CD4-positive, alpha-beta T cell (primary cell): ENCODE data around the gene RPS6KA2. TPM values are rescaled to one million over a fixed set of nuclear protein-coding genes. Genes with fewer than 3 reads are reported as not detected.
A peak's percentile ranks its signal among the peaks of the same experiment; 100 is the strongest.

Source experiments
- ATAC-seq: fragments of 200-7000 bp; cut with Tn5 transposase; one replicate; pipeline ENCODE4 v1.10.0; 2022; ENCODE audit warnings: mild to moderate bottlenecking; ENCODE audit not compliant: poor library complexity
- CTCF ChIA-PET: fragments of 350-600 bp; sonication (Branson Sonifier 250); formaldehyde crosslinking; loops from one replicate; lab custom pipeline; 2021; ENCODE audit warnings: antibody characterized with exemption, inconsistent platforms; lab: Charles Lee
- POLR2A ChIA-PET: fragments of 350-600 bp; sonication (Branson Sonifier 250); formaldehyde crosslinking; loops from one replicate; lab custom pipeline; 2021; ENCODE audit warnings: antibody characterized with exemption, inconsistent platforms; lab: Charles Lee
- DNase-seq, 14 experiments: peaks; one replicate each; pipeline ENCODE4 v3.0.0-alpha.2; 2013 to 2020; ENCODE audit warnings: mixed read lengths in 2 of 14
- H3K27ac ChIP-seq, 2 donors: one replicate each; pipeline versions ENCODE4 v1.5.1 to v1.7.0; 2013; ENCODE audit warnings: low read length in 2 of 2, low read depth in 1 of 2, mild to moderate bottlenecking in 1 of 2
- H3K27me3 ChIP-seq, 2 experiments: 1 replicate in 1 of 2; 2 replicates in 1 of 2; pipeline versions ENCODE4 v1.6.1 to v1.7.0; 2013; ENCODE audit warnings: low read length in 2 of 2, control low read depth in 1 of 2, mild to moderate bottlenecking in 1 of 2, moderate library complexity in 1 of 2; ENCODE audit not compliant: insufficient read depth in 2 of 2, control insufficient read depth in 1 of 2
- H3K36me3 ChIP-seq: one replicate; pipeline ENCODE4 v1.6.1; 2013; ENCODE audit warnings: low read length, control low read depth; ENCODE audit not compliant: insufficient read depth
- H3K4me1 ChIP-seq: one replicate; pipeline ENCODE4 v1.6.1; 2013; ENCODE audit warnings: low read length, control low read depth; ENCODE audit not compliant: insufficient read depth
- H3K4me3 ChIP-seq: one replicate; pipeline ENCODE4 v1.5.1; 2013; ENCODE audit warnings: mild to moderate bottlenecking, low read length, moderate library complexity
- H3K9me3 ChIP-seq, 2 experiments: 1 replicate in 1 of 2; 2 replicates in 1 of 2; pipeline versions ENCODE4 v1.6.1 to v1.7.0; 2013; ENCODE audit warnings: low read length in 2 of 2, mild to moderate bottlenecking in 2 of 2, control low read depth in 1 of 2, moderate library complexity in 1 of 2; ENCODE audit not compliant: control insufficient read depth in 1 of 2, insufficient read depth in 1 of 2
- H3K27ac Mint-ChIP-seq: one replicate; pipeline ENCODE4 v1.8.0; 2020; ENCODE audit warnings: mixed read lengths
- H3K27me3 Mint-ChIP-seq: one replicate; pipeline ENCODE4 v1.8.0; 2021; ENCODE audit warnings: mixed read lengths
- H3K36me3 Mint-ChIP-seq: one replicate; pipeline ENCODE4 v1.8.0; 2021; ENCODE audit warnings: low read depth, mixed read lengths
- H3K4me1 Mint-ChIP-seq: one replicate; pipeline ENCODE4 v1.8.0; 2021; ENCODE audit warnings: low read depth, mixed read lengths
- H3K4me3 Mint-ChIP-seq: one replicate; pipeline ENCODE4 v1.8.0; 2020; ENCODE audit warnings: mild to moderate bottlenecking, mixed read lengths
- H3K9me3 Mint-ChIP-seq: one replicate; pipeline ENCODE4 v1.8.0; 2020; ENCODE audit warnings: mixed read lengths
- CTCF ChIP-seq: fragments of 200-600 bp; IDR thresholded peaks from one replicate; pipeline ENCODE4 v1.8.0; 2022; ENCODE audit warnings: antibody characterized with exemption, mild to moderate bottlenecking
- intact Hi-C, 2 experiments: fragments of 100-400 bp; cut with DNase I in 1 of 2; cut with micrococcal nuclease in 1 of 2; formaldehyde crosslinking; loops; one replicate each; pipeline versions ENCODE4 v1.15.1 to v1.9.0; 2023 to 2025; cut with DNase I, micrococcal nuclease
- total RNA-seq, 174 experiments: library from RNA in 2 of 174; stranded (reverse) in 2 of 174; gene quantifications; one replicate each; pipeline ENCODE4 v1.2.3 and lab custom pipeline; 2021 to 2026

The RPS6KA2 gene
- total RNA-seq, 2 experiments from 2014 or later: 5.6 to 6.2 TPM

GRCh38 chr6:166423051-166423745 lies 203.9 kb downstream of the RPS6KA2 start:
- Histone ChIP-seq H3K36me3 (peaks cover 3% of the 10 kb centered on the region), H3K27ac (no peak overlapping the region), H3K4me3 (no peak overlapping the region), H3K27me3 (no peaks in the 10 kb centered on the region), H3K9me3 (no peaks in the 10 kb centered on the region), H3K4me1 (peaks cover 45% of the 10 kb centered on the region)
- DNase-seq (no peak), ATAC-seq (no peak)
- H3K27ac Mint-ChIP-seq: no peak overlapping the region
- ChIA-PET CTCF (no interaction called here), POLR2A (no interaction called here)
- intact Hi-C loops: no loop called here
- peaks cover 10% of the 10 kb centered on the region for H3K36me3 Mint-ChIP-seq
- no peak overlapping the region for H3K4me3 Mint-ChIP-seq
- no peaks in the 10 kb centered on the region for H3K27me3 Mint-ChIP-seq
- no peaks in the 10 kb centered on the region for H3K9me3 Mint-ChIP-seq
- no peak for TF ChIP-seq CTCF
- peaks cover 34% of the 10 kb centered on the region for H3K4me1 Mint-ChIP-seq

- no peak overlapping the region for H3K27ac Mint-ChIP-seq
These were observed 204.7 kb downstream of the RPS6KA2 start for GRCh38 chr6:166422201-166422940.

GRCh38 chr6:166420351-166420750 lies 206.7 kb downstream of the RPS6KA2 start:
- ATAC-seq: no peak
- intact Hi-C loops: no loop called here
- no peak for DNase-seq
- H3K36me3 ChIP-seq: peaks cover 3% of the 10 kb centered on the region
- ChIA-PET POLR2A (no interaction called here), CTCF (no interaction called here)
- TF ChIP-seq CTCF: no peak
- no peak overlapping the region for H3K4me3 ChIP-seq
- H3K4me3 Mint-ChIP-seq: peak overlapping the region; percentile 45
- H3K4me1 ChIP-seq: peaks cover 73% of the 10 kb centered on the region
- H3K27ac Mint-ChIP-seq: peak overlapping the region; percentile 98
- H3K27ac ChIP-seq: peak overlapping the region; percentile 47 to 75
- peaks cover 22% of the 10 kb centered on the region for H3K36me3 Mint-ChIP-seq
- peaks cover 8% of the 10 kb centered on the region for H3K9me3 Mint-ChIP-seq
- H3K27me3 Mint-ChIP-seq: no peaks in the 10 kb centered on the region
- no peaks in the 10 kb centered on the region for H3K27me3 ChIP-seq
- H3K9me3 ChIP-seq: peaks cover 0 to 5% of the 10 kb centered on the region in 2 experiments
- peaks cover 62% of the 10 kb centered on the region for H3K4me1 Mint-ChIP-seq

More at GRCh38 chr6:166422201-166422940, 204.7 kb downstream of the RPS6KA2 start:
- Mint-ChIP-seq H3K27me3 (no peaks in the 10 kb centered on the region), H3K36me3 (peaks cover 13% of the 10 kb centered on the region), H3K4me3 (no peak overlapping the region), H3K9me3 (no peaks in the 10 kb centered on the region), H3K4me1 (peaks cover 42% of the 10 kb centered on the region)
- Histone ChIP-seq H3K9me3 (no peaks in the 10 kb centered on the region), H3K27ac (no peak overlapping the region), H3K36me3 (peaks cover 3% of the 10 kb centered on the region), H3K4me3 (no peak overlapping the region), H3K27me3 (no peaks in the 10 kb centered on the region), H3K4me1 (peaks cover 53% of the 10 kb centered on the region)
- TF ChIP-seq CTCF: no peak
- ChIA-PET CTCF (no interaction called here), POLR2A (no interaction called here)
- DNase-seq (no peak), ATAC-seq (no peak)
- intact Hi-C loops: no loop called here
